HG03103 (cell line): ENCODE measurements around the gene LAPTM5.
"Not testable (repeated sequence)": the region's sequence is repeated elsewhere in the genome, so short reads cannot be mapped to it uniquely, and the experiment has no call there.

Experiments
- ATAC-seq: cut with Tn5 transposase; IDR thresholded peaks from one replicate; pipeline ENCODE4 v1.9.1; 2021; ENCODE audit warnings: low read depth; ENCODE audit not compliant: unreplicated experiment

The LAPTM5 gene

GRCh38 chr1:30773722-30774358 is 16.3 kb upstream of the LAPTM5 start:
- no peak for ATAC-seq

- ATAC-seq, result no peak
Observed at GRCh38 chr1:30771005-30771404, 13.4 kb upstream of the LAPTM5 start.

DNA sequence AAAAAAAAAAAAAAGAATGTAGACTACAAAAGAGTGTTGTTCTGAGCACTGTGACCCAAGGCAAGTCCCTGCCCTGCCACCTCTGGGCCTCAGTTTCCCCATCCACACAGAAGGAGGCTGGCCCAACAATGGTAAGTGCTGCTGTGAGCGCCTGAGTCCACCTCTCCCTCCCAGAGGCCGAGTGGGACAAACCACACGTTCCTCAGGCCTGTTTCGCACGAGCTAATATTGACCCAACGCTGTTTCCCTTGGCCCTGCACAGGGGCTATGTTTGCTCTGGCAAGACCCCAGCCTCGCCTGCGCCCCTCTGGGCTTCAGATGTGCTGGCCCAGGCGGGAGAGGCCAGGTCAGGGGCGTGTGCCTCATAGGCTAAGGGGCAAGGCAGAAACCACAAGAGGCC is 12.6 kb upstream of the LAPTM5 start:
- ATAC-seq, result no peak

- no peak for ATAC-seq
Observed at GRCh38 chr1:30768830-30769718, 11.5 kb upstream of the LAPTM5 start.

- no peak for ATAC-seq
Observed at GRCh38 chr1:30768159-30768829, 10.7 kb upstream of the LAPTM5 start.

GRCh38 chr1:30766948-30767347 is 9.4 kb upstream of the LAPTM5 start:
- ATAC-seq, result not testable (repeated sequence)

GRCh38 chr1:30765556-30766434 is 8.2 kb upstream of the LAPTM5 start:
- ATAC-seq, result no peak

- no peak for ATAC-seq
Observed at GRCh38 chr1:30764939-30765555, 7.5 kb upstream of the LAPTM5 start.

- ATAC-seq, result no peak
Observed at GRCh38 chr1:30764396-30764795, 6.8 kb upstream of the LAPTM5 start.

DNA sequence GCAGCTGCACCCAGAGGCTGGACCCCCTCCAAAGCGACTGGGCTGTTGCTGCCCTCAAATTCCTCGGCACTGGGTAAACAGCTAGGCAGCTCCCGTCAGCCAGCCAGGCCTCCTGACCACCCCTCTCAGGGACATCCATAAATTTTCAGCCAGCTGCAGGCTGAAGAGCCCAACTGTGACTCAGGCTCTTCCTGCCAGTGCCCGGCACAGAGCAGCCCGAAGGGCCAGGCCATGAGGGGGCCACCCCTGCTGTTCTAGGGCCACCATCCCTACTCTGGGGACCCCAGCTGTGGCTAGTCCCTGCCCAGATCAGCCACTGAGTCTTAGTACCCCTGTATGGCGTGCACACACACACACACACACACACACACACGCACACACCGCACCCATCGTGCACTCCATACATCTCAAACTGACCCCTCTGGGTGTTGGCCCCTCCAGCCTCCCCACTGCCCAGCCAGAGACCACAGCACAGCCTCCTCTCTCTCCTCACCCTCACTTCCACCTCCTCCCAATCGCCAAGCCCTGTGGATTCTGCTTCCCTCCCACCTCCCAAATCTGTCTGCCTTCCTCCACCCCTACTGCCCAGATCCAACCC is 6.2 kb upstream of the LAPTM5 start:
- ATAC-seq, result no peak

DNA sequence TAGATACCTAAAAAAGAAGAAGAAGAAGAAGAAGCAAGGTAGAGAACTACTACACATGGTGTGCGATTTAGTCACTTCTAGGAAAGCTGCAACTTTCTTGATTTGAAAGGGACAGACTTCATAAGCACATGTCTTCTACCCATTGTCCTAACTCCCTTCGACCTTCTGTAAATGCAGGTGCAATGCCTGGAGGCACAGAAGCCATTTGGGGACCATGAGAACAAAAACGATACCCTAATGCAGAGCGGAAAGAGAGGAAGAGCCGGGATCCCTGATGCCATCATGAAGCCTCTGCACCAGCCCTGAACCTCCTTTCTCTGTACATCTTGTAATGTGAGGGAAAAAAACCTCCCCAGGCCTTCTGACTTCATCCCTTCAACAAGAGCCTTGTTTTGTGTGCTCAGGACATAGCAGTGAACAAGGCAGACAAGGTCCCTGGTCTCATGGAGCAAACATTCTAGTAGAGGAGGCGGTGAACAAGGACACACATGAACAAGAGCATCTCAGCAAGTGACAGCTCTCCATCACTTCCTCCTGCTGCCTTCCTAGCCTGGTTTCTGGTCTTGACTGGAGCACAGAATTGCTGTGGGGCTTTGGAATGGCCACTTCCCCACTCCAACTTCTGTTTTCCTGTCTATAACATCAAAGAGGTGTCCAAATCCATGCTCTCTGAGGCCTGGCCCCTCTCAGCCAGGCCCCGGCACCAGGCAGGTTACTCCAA is 5.5 kb upstream of the LAPTM5 start:
- ATAC-seq, result no peak

DNA sequence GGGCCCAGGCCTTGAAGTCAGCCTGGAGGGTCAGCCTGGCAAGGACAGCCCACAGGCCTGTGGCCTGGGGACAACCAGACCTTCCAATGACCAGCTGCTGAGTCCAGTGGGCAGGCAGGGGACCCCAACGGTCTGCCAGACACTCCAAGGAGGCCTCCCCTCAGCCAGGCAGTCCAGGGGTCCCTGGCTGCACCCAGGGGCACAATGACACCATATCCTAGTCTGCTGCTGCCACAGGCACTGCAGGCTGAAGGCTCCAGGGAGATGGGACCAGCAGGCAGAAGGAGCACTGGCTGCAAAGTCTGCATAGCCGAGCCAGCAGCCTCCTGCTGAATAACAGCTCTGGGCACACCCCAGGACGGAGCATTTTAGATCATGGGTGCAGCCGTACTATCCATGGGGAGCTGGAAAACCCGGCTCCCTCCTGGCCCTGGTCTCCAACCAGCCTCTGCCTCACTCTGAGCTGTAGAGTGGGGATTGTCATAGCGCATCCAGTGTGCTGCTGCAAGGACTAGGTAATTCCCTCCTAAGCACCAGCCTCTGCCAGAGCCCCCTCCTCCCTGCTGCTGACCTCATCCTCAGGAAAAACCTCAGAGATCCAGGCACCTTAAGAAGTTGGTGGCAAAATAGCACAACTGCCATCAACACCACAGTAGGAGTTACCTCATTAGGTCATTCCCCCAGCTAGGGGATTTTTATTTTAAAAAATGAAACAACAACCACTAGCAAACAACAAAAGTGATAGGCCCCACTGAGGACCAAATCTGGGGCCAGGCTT is 4.8 kb upstream of the LAPTM5 start:
- no peak for ATAC-seq

DNA sequence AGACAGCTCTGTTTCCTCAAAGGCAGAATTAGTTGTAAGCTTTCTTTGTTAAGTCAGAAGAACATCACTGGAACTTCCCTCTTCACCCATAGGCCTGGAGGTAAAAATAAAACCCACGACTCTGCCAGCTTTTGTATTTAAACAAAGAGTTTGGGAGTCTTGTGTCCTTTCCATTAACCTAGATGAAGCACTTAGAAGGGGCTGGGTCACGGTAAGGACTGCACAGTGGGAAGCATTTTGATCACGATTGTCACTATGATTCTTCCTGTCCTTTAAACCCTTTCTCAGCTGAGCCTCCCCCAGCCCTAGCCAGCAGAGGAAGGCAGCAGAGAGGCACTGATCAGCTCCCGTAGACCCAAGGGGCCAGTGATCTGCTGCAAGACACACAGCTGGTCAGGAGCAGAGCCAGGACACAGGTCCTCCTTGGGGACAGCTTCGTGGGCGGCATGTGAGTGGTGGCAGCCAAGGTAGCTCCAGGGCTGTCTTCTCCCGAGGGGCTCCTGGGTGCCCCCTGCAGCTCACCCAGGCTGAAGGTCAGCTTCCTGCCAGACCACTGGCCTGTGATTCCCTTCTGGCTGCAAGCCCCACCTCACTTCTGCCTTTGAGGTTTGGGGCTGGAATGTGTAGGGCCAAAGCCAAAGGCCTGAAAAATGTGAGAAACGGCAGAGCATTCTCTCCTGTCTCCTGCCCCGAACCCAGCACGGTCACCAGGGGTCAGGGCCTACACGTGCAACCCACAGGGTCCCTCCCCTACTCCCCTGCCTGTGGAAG is 4.0 kb upstream of the LAPTM5 start:
- no peak for ATAC-seq

GRCh38 chr1:30760596-30761324 is 3.2 kb upstream of the LAPTM5 start:
- ATAC-seq, result no peak

DNA sequence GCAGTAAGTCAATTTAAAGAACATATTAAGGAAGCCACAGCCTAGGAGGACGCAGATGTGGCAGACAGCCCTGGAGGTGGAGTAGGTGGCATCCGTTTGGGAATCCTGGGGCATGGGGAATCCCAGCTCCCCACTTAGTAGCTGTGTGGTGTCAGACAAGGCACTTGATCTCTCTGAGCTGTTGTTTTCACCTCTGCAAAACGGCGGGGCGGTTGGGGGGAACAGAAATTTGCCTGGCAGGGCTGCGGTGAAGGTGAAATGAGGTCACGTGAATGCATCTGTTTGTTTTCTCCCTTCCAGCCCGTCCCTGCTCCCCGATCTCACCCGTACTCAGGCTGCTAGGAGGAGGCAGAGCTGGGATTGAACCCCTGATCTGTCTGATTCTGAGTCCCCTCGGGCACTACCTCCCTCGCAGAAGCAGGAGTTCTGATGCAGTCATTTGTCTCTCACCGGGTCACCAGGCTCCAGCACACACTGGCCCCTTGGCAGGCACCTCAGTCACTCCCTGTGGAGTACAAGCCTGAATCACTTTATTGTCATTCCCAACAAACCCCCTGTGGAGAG is 2.2 kb upstream of the LAPTM5 start:
- no peak for ATAC-seq

DNA sequence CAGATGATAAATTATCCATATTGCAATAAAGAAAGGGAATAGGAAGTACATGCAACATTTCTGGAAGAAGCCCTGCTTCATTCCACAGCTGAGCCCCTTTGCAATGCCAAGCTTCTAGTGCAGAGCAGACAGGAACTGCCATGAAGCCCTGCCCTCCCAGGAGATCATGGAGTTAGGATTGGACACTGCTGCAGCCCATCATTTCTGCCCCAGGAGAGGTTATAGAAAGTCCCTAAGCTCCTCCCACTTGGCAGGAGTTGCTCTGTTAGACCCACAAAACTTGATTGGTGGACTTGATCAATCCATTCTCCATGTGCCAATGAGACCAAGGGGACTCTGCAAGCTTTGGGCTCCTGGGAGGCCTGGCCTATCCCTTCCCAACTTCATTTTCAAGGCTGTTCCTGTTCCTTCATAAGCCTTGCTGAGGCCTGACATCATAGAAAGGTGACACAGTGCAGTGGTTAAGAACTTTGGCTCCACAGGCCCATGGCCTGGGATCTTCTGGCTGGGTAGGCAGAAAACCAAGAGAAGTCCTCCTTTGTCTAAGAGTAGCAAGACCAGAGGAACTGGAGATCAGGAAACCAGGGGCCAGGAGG is 1.3 kb upstream of the LAPTM5 start:
- ATAC-seq, result no peak
